Cardiac fibroblast (primary cell): Measurements from ENCODE around the gene VTCN1.

ENCODE experiments used
- DNase-seq, 2 donors: peaks; one replicate each; pipeline versions ENCODE4 v3.0.0 to v3.0.0-alpha.2; 2010; ENCODE audit warnings: low read depth in 2 of 2
- H3K4me3 ChIP-seq, 2 donors: replicated peaks in 1 of 2; 1 replicate in 1 of 2; 2 replicates in 1 of 2; pipeline ENCODE4 v1.5.1; 2011; ENCODE audit warnings: low read depth in 2 of 2, low read length in 2 of 2, mild to moderate bottlenecking in 2 of 2, moderate library complexity in 1 of 2
- TF ChIP-seq, protein P1 (sequence below): IDR thresholded peaks from one replicate; pipeline ENCODE4 v1.5.1; 2011; ENCODE audit warnings: low read depth, mild to moderate bottlenecking, low read length, inconsistent platforms

Gene VTCN1

DNA sequence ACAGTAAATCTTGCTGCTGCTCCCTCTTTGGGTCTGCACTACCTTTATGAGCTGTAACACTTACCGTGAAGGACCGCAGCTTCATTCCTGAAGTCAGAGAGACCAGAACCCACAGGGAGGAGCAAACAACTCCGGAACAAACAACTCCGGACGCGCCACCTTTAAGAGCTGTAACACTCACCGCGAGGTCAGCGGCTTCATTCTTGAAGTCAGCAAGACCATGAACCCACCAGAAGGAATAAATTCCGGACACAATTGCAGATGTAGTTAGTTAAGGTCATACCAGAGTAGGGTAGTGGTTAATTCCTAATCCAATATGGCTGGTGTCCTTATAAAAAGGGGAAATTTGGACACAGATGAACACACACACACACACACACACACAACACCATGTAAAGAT is 37.7 kb downstream of the VTCN1 start:
- TF ChIP-seq, protein P1, sequence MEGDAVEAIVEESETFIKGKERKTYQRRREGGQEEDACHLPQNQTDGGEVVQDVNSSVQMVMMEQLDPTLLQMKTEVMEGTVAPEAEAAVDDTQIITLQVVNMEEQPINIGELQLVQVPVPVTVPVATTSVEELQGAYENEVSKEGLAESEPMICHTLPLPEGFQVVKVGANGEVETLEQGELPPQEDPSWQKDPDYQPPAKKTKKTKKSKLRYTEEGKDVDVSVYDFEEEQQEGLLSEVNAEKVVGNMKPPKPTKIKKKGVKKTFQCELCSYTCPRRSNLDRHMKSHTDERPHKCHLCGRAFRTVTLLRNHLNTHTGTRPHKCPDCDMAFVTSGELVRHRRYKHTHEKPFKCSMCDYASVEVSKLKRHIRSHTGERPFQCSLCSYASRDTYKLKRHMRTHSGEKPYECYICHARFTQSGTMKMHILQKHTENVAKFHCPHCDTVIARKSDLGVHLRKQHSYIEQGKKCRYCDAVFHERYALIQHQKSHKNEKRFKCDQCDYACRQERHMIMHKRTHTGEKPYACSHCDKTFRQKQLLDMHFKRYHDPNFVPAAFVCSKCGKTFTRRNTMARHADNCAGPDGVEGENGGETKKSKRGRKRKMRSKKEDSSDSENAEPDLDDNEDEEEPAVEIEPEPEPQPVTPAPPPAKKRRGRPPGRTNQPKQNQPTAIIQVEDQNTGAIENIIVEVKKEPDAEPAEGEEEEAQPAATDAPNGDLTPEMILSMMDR = no peak
- DNase-seq = no peak
- H3K4me3 ChIP-seq = no peak overlapping the region

DNA sequence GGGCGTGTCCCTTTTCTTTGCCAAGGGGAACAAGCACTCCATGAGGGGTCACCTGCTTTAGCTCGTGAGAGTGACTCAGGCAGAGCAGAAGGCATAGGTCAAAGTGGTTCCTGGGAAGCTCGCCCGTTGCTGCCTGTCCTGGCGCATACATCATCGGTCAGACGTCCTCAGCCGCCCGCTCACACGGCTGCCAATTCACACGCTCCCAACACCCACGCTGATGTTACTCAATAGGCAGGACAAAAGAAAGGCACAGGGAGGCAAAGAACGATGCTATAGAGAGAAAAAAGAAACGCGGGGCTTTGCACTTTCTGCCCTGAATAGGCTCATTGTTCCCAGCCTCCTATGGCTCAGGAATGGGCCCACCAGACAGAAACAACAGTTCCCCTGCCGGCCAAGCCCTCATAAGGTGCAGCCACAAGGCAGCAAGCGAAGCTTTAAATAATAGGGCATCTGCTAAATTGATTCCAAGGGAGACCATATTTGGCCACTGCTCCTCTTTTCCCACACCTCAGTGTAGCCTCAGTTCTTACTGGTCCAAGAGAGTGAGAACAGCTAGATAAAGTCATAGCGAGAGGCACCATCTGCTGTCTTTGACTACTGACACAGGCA is 38.7 kb downstream of the VTCN1 start:
- TF ChIP-seq, protein P1 = no peak
- peak; percentile 89 to 93 for DNase-seq
- no peak overlapping the region for H3K4me3 ChIP-seq

- TF ChIP-seq, protein P1 = no peak
- no peak overlapping the region for H3K4me3 ChIP-seq
- no peak for DNase-seq
These were observed 40.7 kb downstream of the VTCN1 start for GRCh38 chr1:117169871-117170596.

DNA sequence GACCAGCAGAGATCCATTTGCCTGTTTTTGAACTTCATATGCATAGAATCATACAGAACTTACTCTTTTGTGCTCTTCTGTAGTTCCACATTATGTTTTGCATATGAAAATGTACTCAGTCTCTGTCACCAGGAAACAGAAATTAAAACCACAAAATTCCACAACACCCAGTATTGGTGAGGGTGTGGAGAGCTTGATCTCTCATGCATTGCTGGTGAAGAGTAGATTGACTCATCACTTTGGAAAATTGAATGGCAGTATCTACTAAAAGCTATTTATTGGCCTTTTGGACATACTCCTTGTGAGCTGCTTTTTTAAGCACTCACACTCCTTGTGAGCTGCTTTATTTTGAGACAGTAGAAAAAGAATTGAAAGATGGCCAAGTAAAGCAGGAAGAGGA is 43.3 kb downstream of the VTCN1 start:
- TF ChIP-seq, protein P1 = no peak
- no peak overlapping the region for H3K4me3 ChIP-seq
- DNase-seq = peak in 1 of 2 donors; percentile 11

DNA sequence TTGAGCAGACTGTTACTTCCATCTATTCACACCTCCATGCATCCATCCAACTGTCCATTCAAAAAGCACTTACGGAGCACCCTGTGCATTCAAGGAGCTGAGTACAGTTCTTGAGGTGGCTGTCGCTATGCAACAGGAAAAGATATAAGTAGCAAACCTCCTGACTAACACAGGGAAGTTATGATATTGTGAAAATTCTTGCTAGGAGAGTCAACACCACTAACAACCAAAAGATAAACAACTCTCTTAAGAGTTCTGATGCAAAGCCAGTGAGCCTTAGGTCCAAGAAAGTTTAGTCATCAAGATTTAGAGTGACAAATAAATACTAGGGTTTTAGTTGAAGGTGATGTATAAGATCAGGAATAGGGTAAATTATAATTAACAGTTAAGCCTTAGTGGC is 44.7 kb downstream of the VTCN1 start:
- DNase-seq = peak; percentile 40 to 76
- H3K4me3 ChIP-seq = no peak overlapping the region
- TF ChIP-seq, protein P1 = no peak

GRCh38 chr1:117164209-117164608 is 46.5 kb downstream of the VTCN1 start:
- DNase-seq = no peak
- TF ChIP-seq, protein P1 = no peak

More at GRCh38 chr1:117164209-117164608, 46.5 kb downstream of the VTCN1 start:
- no peak overlapping the region for H3K4me3 ChIP-seq
